ENCODE results near the gene NHERF2. TPM values are rescaled to one million over a fixed set of nuclear protein-coding genes. Genes with fewer than 3 reads are reported as not detected.

Gene NHERF2
- total RNA-seq, 3 donors from 2014 or later = 54.5 to 65.4 (median 60.0) TPM

- no peak for TF ChIP-seq CTCF (IDR thresholded peaks at IDR 0.05)
- ATAC-seq = no peak
- no peak for DNase-seq
- H3K4me1 ChIP-seq (ENCODE audit: low read depth) = no peaks in the 10 kb centered on the region
- H3K9me3 ChIP-seq = no peaks in the 10 kb centered on the region
- H3K4me3 ChIP-seq = no peak overlapping the region
- peaks cover 4% of the 10 kb centered on the region for H3K36me3 ChIP-seq (ENCODE audit: low read depth)
- intact Hi-C loops (cut with DNase I, micrococcal nuclease) = no loop called here
Observed at GRCh38 chr16:2070576-2071453, 44.1 kb downstream of the NHERF2 start.

DNA sequence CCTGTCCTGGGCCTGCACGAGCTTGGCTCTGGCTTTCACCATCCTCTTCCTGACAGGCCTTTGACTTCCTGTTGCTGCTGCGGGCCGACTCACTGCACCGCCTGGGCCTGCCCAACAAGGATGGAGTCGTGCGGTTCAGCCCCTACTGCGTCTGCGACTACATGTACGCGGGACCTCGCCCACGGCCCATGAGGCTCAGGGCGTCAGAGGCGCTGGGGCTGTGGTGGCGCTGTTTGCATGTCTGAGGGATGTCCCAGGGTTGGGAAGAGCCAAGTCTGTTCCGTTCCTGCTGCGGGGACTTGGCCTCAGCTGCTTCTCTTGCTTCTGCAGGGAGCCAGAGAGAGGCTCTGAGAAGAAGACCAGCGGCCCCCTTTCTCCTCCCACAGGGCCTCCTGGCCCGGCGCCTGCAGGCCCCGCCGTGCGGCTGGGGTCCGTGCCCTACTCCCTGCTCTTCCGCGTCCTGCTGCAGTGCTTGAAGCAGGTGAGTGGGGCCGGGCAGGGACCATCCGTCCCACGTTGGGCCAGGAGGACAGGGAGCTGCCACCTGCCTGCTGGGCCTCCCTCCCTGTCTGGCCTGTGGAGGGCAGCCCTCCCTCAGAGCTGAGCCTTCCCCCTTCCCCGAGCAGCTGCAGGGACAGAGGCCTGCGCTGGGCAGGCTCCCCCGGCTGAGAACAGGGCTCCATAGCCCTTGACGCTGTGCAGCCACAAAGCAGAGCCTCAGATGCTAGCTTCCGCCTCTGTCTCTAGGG lies 44.9 kb downstream of the NHERF2 start:
- intact Hi-C loops (cut with DNase I, micrococcal nuclease) = no loop called here
- Histone ChIP-seq H3K4me1 (ENCODE audit: low read depth) (no peaks in the 10 kb centered on the region), H3K36me3 (ENCODE audit: low read depth) (peaks cover 4% of the 10 kb centered on the region), H3K4me3 (no peak overlapping the region), H3K9me3 (no peaks in the 10 kb centered on the region)
- no peak for DNase-seq
- no peak for TF ChIP-seq CTCF (IDR thresholded peaks at IDR 0.05)
- ATAC-seq = no peak

DNA sequence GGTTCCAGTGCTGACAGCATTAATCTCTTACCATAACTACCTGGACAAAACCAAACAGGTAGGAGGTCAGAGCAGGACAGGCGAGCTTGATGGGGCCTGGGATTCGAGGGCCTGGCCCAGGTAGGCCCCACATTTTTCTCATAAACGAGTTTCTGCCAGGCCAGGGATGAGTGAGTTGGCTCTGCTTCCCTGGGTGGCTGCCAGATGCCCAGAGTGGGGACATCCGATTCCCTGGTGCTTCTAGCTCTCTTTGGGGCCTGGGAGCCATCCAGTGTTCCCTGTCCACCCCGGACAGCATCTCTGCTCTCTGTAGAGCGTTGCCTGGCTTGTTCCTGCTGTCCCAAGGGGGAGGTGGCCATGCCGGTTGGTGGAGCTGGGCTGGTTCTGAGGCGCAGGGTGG lies 46.2 kb downstream of the NHERF2 start:
- intact Hi-C loops (cut with DNase I, micrococcal nuclease) = no loop called here
- Histone ChIP-seq H3K36me3 (ENCODE audit: low read depth) (peaks cover 4% of the 10 kb centered on the region), H3K4me3 (no peak overlapping the region), H3K4me1 (ENCODE audit: low read depth) (no peaks in the 10 kb centered on the region), H3K9me3 (no peaks in the 10 kb centered on the region)
- TF ChIP-seq CTCF (IDR thresholded peaks at IDR 0.05) = no peak
- DNase-seq = no peak
- no peak for ATAC-seq

DNA sequence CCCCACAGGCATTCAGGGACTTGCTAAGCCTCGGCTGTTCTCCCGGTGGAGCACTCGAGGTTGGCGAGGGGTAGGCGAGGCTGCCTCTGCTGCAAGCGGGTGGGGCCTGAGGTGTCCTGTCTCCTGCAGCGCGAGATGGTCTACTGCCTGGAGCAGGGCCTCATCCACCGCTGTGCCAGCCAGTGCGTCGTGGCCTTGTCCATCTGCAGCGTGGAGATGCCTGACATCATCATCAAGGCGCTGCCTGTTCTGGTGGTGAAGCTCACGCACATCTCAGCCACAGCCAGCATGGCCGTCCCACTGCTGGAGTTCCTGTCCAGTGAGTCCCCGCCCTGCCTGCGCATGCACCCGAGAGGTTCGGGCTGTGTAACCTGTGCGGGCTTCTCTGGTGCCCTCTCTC lies 47.4 kb downstream of the NHERF2 start:
- Histone ChIP-seq H3K36me3 (ENCODE audit: low read depth) (peaks cover 4% of the 10 kb centered on the region), H3K4me3 (no peak overlapping the region), H3K9me3 (no peaks in the 10 kb centered on the region), H3K4me1 (ENCODE audit: low read depth) (no peaks in the 10 kb centered on the region)
- TF ChIP-seq CTCF (IDR thresholded peaks at IDR 0.05) = no peak
- intact Hi-C loops (cut with DNase I, micrococcal nuclease) = no loop called here
- DNase-seq (no peak), ATAC-seq (no peak)

GRCh38 chr16:2075631-2076030 lies 48.9 kb downstream of the NHERF2 start:
- TF ChIP-seq CTCF (IDR thresholded peaks at IDR 0.05) = no peak
- ATAC-seq = no peak
- no peak for DNase-seq
- H3K9me3 ChIP-seq = no peaks in the 10 kb centered on the region
- intact Hi-C loops (cut with DNase I, micrococcal nuclease) = no loop called here
- no peaks in the 10 kb centered on the region for H3K4me1 ChIP-seq (ENCODE audit: low read depth)
- H3K4me3 ChIP-seq = no peak overlapping the region
- H3K36me3 ChIP-seq (ENCODE audit: low read depth) = peaks cover 4% of the 10 kb centered on the region
